NCI-H187 treated with DMSO at 0.1 percent for 48 hours (cell line): ENCODE data around the gene SPATA2L.

Source experiments
- DNase-seq: peaks from one replicate; lab custom pipeline; 2025; lab: John Stamatoyannopoulos, UW

Gene SPATA2L, protein sequence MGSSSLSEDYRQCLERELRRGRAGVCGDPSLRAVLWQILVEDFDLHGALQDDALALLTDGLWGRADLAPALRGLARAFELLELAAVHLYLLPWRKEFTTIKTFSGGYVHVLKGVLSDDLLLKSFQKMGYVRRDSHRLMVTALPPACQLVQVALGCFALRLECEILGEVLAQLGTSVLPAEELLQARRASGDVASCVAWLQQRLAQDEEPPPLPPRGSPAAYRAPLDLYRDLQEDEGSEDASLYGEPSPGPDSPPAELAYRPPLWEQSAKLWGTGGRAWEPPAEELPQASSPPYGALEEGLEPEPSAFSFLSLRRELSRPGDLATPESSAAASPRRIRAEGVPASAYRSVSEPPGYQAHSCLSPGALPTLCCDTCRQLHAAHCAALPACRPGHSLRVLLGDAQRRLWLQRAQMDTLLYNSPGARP

DNA sequence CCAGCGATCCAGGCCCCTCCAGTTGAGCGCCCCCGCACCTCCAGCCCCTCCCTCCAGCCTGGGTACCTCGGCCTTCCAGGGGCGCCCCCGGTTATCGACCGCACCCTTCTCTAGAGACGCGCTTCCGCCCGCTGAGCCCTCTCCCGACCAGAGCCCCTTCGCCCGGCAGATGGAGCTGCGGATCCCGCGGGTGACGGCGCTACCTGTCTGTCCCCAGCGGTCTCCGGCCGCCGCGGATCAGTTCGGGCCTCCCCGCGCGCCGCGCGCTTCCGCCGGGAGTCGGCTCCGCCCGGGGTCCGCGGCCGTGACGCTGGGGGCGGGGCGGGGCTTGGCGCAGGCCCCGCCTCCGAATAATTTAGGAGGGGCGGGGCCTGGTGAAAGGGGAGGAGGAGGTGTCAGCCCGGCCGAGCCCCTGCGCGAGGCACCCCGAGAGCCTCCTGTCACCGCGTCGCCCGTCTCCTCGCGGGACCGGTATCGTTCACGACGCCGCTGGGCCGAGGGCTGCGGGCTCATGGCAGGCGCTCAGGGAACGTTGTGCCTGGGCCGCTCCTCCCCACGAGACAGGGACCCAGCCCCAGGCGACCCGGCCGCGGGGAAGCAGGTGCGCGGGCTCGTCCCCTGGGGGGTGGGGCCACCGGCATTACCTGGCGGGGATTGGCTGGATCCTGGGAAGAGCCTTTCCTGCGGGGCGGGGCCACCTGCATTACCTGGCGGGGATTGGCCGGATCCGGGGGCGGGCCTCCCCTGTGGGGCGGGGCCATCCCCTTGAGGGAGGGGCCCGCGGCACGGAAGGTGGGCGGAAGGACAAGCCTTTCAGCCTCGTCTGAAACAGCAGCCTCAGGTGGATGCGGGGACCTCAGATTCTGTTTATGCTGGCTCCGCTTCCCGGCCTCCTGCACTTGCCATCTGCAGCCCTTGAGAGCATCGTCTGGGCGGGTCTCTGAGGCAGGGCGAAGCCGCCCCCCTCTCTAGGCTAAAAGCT lies at the start of gene SPATA2L:
Gene SPATA2L (minus strand): TSS at position 281 of the 982 bp plus-strand sequence. CDS start 473 bp downstream, outside the sequence.
- DNase-seq = peak; percentile 49

DNA sequence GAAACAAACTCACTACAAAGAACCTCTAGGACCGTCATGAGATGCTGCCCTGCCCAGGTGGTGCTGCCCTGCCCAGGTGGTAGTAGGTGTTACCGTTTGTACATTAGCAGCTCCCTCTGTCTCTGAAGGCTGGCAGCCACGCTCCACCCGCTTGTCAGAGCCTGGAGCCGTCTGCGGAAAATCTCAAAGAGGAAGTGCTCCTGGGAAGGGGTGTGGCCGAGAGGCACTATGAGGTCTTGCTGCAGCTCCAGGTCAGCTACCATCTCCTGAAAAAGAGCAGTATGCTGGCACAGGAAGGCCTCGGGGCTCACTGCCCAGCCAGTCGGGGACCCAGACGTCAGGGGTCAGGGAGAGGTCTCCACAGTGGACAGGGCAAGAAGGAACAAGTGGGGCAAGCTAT lies 48.1 kb upstream of the SPATA2L start:
- no peak for DNase-seq

DNA sequence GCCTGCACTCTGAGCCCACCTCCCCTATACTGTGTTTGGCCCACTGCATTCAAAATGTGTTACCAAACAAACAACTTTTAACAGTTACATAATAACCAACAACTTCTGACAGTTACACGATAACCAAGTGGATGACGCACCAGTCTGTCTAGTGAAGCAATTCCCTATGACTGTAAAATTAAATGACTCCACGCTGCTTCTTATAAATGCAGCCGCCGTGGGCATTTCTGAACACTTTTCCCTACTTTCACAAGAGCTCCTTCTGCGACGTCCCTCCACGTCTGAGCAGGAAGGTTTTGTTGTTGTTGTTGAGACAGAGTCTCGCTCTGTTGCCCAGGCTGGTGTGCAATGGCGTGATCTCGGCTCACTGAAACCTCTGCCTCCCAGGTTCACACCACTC lies 47.4 kb upstream of the SPATA2L start:
- DNase-seq = no peak

DNA sequence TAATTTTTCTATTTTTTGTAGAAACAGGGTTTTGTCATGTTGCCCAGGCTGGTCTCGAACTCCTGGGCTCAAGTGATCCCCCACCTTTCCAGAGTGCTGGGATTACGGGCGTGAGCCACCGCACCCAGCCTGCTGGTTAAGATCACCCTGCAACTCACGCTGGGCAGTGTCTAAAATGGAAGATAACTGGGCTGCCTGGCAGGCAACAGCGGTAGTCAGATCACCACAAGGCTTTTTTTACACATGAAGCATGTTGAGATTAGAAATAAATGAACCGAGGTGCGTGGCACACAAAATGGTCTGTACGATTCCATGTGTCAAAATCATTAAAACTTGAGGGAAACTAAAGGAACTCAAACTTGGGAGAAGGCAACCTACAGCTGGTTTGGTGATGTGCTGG lies 46.6 kb upstream of the SPATA2L start:
- no peak for DNase-seq

DNA sequence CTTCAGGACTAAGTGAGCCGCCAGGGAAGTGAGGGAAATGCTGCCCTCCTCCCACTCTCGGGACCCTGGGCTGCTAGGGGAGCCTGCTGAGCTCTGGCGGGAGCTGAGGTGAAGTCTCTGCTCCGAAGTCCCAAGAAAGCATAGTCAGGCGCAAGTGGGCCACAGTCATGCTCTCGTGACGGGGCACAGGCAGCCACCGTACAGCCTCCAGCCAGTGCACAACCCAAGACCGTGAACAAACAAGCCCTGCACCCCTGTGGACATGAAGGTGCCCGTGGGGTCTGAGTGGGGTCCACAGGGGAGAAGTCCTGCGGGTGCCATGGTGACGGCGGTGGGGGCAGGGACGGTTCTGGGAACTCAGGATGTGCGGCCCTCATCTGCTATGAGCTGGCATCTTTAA lies 44.5 kb upstream of the SPATA2L start:
- DNase-seq = no peak

DNA sequence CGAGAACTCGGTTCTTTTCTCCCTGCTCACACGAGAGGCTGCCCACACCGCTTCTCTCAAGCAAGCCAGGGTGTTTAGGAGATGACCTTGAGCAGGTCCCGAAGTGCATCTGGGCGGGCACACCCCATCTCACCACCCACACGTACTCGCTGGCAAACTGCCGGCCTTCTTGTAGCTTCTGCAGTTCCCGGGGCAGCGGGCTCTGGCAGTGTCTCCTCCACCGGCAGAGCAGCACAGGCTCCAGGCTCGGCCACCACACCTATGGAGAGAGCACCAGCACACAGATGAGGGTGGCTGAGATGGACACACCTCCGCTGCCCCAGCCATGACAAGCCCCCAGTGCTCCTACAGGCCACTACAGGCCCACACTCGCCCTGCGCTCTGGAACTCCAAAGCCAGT lies 43.3 kb upstream of the SPATA2L start:
- DNase-seq = no peak

DNA sequence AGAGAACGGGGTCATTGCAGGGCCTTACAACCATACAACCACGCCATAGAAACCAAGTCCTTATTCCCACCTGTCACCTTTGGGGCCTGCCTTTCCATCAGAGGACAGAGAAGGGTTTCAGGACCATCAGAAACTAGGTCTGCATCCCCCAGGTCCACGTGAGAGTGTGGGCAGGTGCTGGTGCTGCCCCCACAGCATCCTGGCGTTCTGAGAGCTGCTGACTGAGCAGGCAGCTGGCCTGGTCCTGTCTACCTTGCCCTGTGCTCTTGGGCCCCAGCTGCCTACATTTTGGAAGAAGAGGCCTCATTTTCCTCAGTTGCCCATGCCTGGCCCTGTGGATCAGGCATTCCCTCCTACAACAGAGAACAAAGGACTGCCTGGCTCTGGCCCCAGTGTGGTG lies 41.4 kb upstream of the SPATA2L start:
- no peak for DNase-seq

DNA sequence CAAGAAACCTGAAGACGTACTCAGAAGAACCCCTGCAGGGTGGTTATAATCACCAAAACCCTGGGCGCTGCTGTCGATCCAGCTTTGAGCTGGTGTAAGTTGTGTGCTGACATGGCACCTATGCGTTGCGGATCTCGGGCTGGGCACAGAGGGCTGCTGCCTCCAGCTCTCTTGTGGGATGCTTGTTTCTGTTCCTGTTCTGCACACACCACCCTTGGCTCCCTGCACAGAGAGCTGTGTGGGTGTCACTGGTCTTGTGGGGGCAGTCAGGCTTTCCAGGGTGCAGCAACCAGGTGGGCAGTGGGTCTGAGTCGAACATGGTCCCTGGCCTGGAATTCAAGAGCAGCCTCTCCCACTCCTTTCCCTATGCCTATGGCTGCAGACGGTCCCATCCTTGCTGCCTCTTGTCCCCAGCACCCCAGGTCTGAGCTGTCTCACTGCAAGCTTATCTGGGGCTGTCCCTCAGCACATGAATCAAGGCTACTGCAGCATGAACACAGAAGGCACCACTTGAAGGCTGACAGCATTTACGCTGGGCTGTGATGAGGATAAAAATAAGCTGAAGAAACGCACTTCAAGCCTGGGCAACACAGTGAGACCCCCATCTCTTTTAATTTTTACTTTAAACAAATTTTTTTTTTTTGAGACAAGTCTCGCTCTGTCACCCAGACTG lies 40.0 kb upstream of the SPATA2L start:
- DNase-seq = no peak

DNA sequence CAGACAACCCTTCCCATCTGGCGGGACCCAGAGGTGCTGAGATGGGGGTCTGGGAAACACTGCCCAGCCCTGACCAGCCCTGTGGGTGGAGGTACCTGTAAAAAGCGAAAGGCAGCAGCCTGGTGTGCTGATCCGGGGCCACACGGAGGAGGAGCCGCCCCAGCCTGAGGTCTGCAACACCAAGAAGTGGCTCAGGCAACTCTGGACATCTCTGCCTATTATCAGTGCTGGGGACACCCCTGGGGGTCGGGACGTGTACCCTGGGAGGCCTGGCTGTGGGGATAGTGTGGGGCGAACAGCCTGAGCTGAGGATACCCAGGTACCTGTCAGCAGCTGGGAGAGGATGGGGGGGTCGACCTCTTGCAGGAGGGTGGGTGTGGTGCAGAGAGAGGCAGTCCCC lies 37.9 kb upstream of the SPATA2L start:
- no peak for DNase-seq

DNA sequence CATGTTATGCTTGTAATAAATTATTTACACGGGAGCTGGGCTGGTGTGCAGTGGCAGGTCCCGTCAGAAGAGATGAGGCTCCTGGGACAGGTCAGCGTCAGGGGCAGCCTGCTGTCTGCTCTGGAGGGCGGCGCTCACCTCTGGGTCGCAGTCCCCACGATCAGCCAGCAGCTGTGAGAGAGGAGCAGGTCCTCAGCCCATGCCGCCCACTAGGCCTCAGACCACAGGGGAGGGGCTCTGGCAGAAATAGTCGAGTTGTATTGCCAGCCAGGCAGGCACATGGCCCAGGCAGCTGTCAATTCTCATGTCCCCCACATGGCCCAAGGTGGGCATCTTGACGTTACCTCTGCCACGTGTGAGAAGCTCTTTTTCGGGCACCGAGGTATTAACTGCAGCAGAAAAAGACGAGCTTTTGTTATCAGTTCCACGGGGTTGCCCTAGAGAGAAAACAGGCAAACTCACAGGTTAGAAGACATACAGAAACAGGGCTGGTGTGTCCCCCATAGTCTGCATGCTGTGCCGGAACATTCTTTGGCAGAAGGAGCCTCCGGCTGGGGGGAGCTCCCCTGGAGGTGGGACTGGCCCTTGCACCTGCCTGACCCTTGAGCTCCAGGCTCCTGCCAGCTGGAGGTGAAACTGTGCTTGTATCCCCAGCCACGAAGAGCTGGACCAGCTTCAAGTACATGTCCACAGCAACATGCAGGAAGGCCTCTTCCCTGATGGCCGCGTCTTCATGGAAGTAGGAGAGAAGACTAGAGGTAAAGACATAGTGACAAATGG lies 37.2 kb upstream of the SPATA2L start:
- no peak for DNase-seq

DNA sequence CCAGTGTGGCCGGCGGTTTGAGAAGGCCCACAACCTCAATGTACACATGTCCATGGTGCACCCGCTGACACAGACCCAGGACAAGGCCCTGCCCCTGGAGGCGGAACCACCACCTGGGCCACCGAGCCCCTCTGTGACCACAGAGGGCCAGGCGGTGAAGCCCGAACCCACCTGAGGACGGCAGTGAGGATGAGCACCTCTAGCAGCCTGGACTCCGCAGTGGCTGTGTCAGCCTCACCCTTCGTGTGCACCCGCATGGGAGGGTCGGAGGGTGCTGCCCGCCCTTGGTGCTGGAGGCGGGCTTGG lies 36.5 kb upstream of the SPATA2L start:
- no peak for DNase-seq

DNA sequence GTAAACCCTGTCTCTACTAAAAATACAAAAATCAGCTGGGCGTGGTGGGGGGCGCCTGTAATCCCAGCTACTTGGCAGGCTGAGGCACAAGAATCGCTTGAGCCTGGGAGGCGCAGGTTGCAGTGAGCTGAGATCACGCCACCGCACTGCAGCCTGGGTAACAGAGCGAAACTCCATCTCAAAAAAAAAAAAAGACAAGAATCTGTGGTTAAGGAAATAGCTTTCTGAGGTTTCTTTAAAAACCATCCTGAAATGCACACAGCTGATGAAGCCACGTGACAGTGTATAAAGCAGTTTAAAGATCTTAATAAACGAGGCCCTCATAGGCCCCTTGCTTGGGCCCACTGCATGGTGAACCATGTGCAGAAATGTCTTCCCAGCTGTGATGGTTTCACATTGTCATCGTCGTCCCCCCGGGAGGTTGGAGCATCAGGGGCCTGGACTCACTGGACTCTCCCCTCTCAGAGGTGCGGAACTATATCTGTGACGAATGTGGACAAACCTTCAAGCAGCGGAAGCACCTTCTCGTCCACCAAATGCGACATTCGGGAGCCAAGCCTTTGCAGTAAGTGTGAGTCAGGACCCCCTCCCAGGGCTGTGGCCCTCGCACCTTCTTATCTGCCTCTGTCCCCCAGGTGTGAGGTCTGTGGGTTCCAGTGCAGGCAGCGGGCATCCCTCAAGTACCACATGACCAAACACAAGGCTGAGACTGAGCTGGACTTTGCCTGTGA lies 36.0 kb upstream of the SPATA2L start:
- no peak for DNase-seq

DNA sequence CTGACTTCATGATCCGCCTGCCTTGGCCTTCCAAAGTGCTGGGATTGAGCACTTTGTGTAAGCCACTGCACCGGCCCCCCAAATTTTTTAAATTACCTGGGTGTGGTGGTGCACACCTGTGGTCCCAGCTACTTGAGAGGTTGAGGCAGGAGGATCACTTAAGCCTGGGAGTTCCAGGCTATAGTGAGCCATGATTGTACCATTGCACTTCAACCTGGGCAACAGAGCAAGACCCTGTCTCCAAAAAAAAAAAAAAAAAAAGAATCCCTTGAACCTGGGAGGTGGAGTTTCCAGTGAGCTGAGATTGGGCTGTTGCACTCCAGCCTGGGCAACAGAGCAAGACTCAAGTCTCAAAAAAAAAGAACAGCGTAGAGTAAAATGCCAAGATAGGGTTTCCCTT lies 35.0 kb upstream of the SPATA2L start:
- DNase-seq = no peak

DNA sequence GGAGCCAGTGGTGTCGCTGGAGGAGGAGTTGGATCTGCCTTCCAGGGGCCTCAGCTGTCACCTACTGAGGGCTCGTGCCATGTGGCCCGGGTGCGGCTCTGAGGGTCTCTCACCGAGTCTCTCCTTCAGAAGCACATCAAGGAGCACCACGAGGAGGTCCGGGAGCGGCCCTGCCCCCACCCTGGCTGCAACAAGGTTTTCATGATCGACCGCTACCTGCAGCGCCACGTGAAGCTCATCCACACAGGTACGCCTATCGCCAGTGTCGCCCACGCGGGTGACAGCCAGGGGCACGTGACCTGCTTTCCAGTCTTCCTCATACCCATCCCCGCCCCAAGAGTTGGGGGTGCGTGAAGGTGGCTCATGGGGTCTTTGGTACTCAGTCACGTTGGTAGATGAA lies 32.3 kb upstream of the SPATA2L start:
- DNase-seq = no peak

DNA sequence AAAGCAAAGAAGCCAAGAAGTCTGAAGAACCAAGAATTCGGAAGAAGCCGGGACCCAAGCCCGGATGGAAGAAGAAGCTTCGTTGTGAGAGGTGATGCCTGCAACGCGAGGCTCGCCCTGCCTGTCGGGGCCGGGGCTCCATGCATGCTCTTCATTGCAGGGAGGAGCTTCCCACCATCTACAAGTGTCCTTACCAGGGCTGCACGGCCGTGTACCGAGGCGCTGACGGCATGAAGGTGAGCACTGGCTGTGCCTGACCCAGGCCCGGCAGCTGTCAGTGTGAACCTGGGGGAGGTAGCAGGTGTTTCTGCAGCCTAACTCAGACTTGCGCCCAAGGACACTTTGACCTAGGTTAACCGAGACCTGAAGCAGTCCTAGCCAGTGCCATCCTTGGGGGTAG lies 31.8 kb upstream of the SPATA2L start:
- DNase-seq = no peak

DNA sequence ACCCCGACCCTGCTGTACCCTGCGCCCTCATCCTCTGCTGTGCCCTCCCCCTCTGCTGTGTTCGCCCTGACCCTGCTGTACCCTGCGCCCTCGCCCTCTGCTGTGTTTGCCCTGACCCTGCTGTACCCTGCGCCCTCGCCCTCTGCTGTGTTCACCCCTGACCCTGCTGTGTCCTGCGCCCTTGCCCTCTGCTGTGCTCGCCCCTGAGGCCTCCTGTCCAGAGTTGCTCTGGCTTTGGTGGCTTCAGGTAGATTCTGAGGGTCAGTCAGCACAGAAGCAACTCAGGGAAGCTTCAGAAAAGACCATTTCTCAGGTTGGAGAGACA lies 31.4 kb upstream of the SPATA2L start:
- DNase-seq = no peak

DNA sequence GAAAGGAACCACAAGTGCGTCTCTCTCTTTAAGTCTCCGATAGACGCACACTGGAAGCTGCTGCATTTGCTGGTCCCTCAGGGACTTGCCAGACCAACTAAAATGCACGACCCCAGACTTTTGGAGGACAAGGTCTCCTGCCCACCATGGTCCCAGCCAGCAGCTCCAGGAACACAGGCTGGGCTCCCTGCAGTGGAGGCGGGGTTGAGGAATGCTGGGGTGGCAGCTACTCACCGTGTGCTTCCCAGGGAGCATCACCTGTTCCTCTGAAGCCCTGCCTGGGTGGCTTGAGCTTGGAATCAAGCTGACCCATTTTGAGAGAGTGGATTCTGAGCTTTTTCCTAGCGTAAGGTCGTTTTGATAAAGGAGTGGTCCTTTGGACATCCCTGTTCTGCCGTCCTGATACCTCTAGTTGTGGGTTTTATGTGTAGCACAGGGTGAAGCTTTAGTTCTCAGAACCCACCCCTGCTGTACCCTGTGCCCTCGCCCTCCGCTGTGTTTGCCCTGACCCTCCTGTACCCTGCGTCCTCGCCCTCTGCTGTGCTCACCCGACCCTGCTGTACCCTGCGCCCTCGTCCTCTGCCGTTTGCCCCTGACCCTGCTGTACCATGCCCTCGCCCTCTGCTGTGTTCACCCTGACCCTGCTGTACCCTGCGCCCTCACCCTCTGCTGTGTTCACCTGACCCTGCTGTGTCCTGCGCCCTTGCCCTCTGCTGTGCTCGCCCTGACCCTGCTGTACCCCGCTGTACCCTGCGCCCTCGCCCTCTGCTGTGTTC lies 30.8 kb upstream of the SPATA2L start:
- DNase-seq = no peak

DNA sequence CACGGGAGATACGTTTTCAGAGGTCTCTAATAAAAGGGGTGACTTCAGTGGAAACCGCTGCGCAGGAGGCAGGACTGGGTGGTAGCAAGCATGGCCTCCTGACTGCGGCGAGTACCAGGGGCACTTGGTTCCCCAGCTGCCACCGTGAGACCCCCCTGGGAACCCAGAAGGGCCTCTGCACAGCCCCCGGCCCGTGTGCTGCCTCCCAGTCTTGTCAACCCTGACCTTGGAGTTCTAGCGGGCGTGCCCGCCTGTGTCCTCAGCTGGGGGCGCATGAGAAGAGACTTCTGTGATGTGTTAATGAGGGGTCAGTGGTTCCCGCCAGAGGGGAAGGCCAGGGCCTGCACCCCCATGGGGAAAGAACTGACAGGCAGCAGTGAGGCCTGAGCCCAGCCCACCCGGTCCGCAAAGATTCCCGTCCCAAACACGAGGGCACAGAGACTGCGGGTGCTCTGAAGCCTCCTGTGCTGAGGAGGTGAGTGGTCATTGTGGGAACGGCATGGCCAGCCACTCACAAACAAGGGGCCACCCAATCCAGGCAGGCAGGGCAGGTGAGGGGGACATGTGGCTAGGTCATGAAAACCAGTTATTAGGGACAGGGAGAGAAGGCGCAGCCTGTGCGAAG lies 29.2 kb upstream of the SPATA2L start:
- DNase-seq = no peak

DNA sequence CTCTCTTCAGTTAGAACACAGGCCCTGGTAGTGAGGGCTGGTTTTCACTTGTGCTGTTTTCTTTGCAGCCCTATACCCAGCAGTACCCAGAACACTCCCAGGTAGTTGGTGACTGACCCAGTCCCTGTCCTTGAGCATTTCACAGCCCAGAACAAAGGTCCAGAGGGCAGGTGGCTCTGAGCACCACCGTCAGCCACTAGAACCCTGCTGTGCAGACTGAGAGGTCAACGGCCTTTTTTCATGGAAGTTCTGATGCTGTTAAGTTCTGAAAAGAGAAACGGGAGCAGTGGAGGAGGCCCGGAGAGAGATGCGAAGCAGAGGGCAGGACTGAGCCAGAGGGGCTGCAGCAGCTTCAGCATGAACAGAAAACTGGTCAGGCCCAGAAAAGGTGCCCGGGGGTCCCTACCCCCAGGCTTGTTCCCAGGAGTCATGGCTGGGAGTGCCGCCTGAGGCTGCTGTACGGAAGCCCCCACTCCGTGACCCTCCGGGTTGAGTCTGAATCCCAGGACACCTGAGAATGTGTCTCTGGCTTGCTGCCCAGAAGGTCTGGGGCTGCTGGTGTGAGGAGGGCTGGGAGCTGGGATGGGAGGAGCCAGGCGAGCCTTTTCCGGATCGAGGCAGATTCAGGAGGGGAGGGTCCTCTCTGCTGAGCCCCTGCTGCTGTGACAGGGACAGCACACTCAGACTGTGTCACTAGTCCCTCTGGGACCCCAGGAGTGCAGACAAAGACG lies 28.5 kb upstream of the SPATA2L start:
- no peak for DNase-seq
